Adrenal gland (tissue), 5 donors: ENCODE data around the gene PRSS53.

ENCODE experiments used
- CTCF ChIP-seq, 6 experiments: fragments of 450-650 bp in 4 of 6; fragments of 200-600 bp in 2 of 6; sonication (generic) in 1 of 6; IDR thresholded peaks; 1 replicate in 5 of 6; 2 replicates in 1 of 6; pipeline versions ENCODE4 v1.5.1 to v1.8.0; 2016 to 2021; ENCODE audit warnings: antibody characterized with exemption in 6 of 6, mild to moderate bottlenecking in 2 of 6, moderate library complexity in 1 of 6
- POLR2A ChIP-seq, 2 donors: fragments of 450-650 bp; IDR thresholded peaks; one replicate each; pipeline ENCODE4 v1.6.1; 2017; ENCODE audit warnings: antibody characterized with exemption in 2 of 2, mild to moderate bottlenecking in 2 of 2, moderate library complexity in 1 of 2
- donor health status: DM: no; HTN: no; CAD: no.

GRCh38 chr16:31086629-31086906 lies 2.2 kb downstream of the PRSS53 start:
- TF ChIP-seq CTCF (IDR thresholded peaks at IDR 0.05), result no peak
- no peak for TF ChIP-seq POLR2A (IDR thresholded peaks at IDR 0.05)
